ENCODE results near the gene MYEOV. TPM values are rescaled to one million over a fixed set of nuclear protein-coding genes. Genes with fewer than 3 reads are reported as not detected.

Gene MYEOV
- total RNA-seq, 4 donors from 2014 or later: 0.35 to 1.4 TPM; not detected in 2

DNA sequence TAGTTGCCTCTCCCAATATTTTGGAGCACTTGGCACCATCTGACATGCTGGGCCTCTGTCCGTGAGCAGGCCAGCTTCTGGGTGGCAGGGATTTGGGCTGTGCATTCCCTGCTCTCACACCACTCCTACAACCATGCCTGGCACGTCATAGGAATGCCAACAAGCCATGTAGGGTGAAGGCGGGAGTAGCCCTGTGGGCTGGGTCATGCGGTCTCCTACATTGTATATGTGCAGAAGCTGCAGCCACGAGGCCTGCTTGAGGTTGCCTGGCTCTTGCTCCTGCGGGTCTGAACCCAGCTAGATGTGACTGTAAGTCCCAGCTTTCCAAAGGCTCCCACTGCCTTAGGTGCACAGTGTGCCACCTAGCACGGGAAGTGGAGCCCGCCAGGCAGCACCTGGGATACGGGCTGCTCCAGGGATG lies 14.5 kb downstream of the MYEOV start:
- DNase-seq: no peak
- H3K4me1 ChIP-seq: no peaks in the 10 kb centered on the region
- H3K27ac ChIP-seq: no peak overlapping the region
- H3K4me3 ChIP-seq: no peak overlapping the region
- intact Hi-C loops (cut with DNase I; ENCODE audit: low total_unique reads): no loop called here
- H3K27me3 ChIP-seq: no peaks in the 10 kb centered on the region
- no peaks in the 10 kb centered on the region for H3K9me3 ChIP-seq
- no peaks in the 10 kb centered on the region for H3K36me3 ChIP-seq
- no peak for TF ChIP-seq CTCF (IDR thresholded peaks at IDR 0.05)
- TF ChIP-seq POLR2A (IDR thresholded peaks at IDR 0.05): no peak

GRCh38 chr11:69308936-69309615 lies 15.1 kb downstream of the MYEOV start:
- Histone ChIP-seq H3K27me3 (no peaks in the 10 kb centered on the region), H3K27ac (no peak overlapping the region), H3K36me3 (no peaks in the 10 kb centered on the region), H3K4me1 (no peaks in the 10 kb centered on the region), H3K9me3 (no peaks in the 10 kb centered on the region), H3K4me3 (no peak overlapping the region)
- no peak for DNase-seq
- TF ChIP-seq CTCF (IDR thresholded peaks at IDR 0.05): no peak
- TF ChIP-seq POLR2A (IDR thresholded peaks at IDR 0.05): no peak
- intact Hi-C loops (cut with DNase I; ENCODE audit: low total_unique reads): no loop called here

DNA sequence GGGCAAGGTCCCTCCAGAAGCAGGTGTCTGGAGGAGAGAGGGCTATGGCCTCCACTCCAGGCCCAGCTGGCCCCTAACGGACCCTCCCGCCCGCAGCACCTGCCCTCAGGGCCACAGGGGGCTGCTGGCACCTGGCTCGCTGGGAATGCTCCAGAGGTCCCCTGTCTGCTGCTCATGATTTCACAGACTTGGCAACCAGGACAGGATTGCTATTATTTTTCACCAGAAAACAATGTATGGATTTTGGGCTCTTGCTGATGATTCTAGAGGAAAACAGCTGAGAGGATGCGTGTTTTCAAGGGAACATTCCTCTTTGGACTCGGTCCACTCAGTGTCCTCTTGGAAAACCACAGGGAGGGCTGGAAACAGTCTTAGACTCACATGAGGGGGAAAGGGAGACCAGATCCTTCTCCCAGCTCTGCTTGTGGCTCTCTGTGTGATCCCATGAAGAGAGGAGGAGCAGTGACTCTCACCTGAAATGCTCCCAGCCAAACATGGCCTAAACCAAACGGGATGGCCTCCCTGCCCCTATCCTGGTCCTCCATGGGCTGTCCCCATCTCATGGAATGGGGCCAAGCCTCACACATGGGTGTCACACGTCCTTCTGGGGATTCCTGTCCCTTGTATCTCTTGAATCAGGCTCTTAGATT lies 15.8 kb downstream of the MYEOV start:
- Histone ChIP-seq H3K9me3 (no peaks in the 10 kb centered on the region), H3K4me3 (no peak overlapping the region), H3K27ac (no peak overlapping the region), H3K4me1 (no peaks in the 10 kb centered on the region), H3K36me3 (no peaks in the 10 kb centered on the region), H3K27me3 (no peaks in the 10 kb centered on the region)
- TF ChIP-seq CTCF (IDR thresholded peaks at IDR 0.05) (no peak), POLR2A (IDR thresholded peaks at IDR 0.05) (no peak)
- DNase-seq: no peak
- intact Hi-C loops (cut with DNase I; ENCODE audit: low total_unique reads): no loop called here

DNA sequence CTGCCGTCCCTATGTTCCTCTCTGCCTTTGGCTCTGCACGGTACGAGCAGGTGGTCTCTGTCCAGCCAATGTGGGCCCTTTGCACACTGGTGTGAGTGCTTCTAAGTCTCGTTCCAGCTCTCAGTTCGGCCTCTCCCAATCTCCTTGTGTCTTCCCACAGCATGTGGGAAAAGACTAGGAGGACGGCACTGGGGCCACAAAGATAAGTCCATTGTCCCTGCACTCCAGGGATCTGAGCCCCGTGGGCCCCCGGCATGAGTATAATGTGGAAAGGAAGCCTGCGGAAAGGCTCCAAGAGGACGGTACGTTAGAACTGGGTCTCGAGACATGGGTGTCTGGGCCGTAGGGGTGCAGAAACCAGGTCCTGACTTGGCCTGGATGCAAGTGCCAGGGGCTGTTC lies 16.4 kb downstream of the MYEOV start:
- Histone ChIP-seq H3K4me1 (no peaks in the 10 kb centered on the region), H3K4me3 (no peak overlapping the region), H3K27ac (no peak overlapping the region), H3K36me3 (no peaks in the 10 kb centered on the region), H3K27me3 (no peaks in the 10 kb centered on the region), H3K9me3 (no peaks in the 10 kb centered on the region)
- intact Hi-C loops (cut with DNase I; ENCODE audit: low total_unique reads): no loop called here
- DNase-seq: no peak
- TF ChIP-seq POLR2A (IDR thresholded peaks at IDR 0.05) (no peak), CTCF (IDR thresholded peaks at IDR 0.05) (no peak)

- intact Hi-C loops (cut with DNase I; ENCODE audit: low total_unique reads): no loop called here
- H3K36me3 ChIP-seq: no peaks in the 10 kb centered on the region
Observed at GRCh38 chr11:69310934-69311766, 17.2 kb downstream of the MYEOV start.

More at GRCh38 chr11:69310934-69311766, 17.2 kb downstream of the MYEOV start:
- Histone ChIP-seq H3K27me3 (no peaks in the 10 kb centered on the region), H3K9me3 (no peaks in the 10 kb centered on the region), H3K27ac (no peak overlapping the region), H3K4me1 (no peaks in the 10 kb centered on the region), H3K4me3 (no peak overlapping the region)
- TF ChIP-seq CTCF (IDR thresholded peaks at IDR 0.05): no peak
- no peak for TF ChIP-seq POLR2A (IDR thresholded peaks at IDR 0.05)
- DNase-seq: no peak

Data from uterus (tissue), 4 donors.